GM12892 (cell line): Measurements from ENCODE around the gene LDLRAD3.
A peak's percentile ranks its signal among the peaks of the same experiment; 100 is the strongest.

Experiments
- DNase-seq: peaks from one replicate; pipeline ENCODE4 v3.0.0; 2011; ENCODE audit not compliant: insufficient read length
- FAIRE-seq: peaks from 2 replicates; lab custom pipeline; 2011; peaks lifted over from hg19 to GRCh38; lab: Jason Lieb, UNC
- POLR2A ChIP-seq: IDR thresholded peaks from 2 replicates; pipeline ENCODE4 v1.6.1; 2011; ENCODE audit warnings: low read depth, low read length, control low read depth
- POLR2AphosphoS5 ChIP-seq: IDR thresholded peaks from 2 replicates; pipeline ENCODE4 v1.6.1; 2011; ENCODE audit warnings: low read depth, low read length, control low read depth
- TAF1 ChIP-seq: IDR thresholded peaks from 2 replicates; pipeline ENCODE4 v1.6.1; 2011; ENCODE audit warnings: low read depth, mild to moderate bottlenecking, control low read depth, low read length, borderline replicate concordance

The LDLRAD3 gene

DNA sequence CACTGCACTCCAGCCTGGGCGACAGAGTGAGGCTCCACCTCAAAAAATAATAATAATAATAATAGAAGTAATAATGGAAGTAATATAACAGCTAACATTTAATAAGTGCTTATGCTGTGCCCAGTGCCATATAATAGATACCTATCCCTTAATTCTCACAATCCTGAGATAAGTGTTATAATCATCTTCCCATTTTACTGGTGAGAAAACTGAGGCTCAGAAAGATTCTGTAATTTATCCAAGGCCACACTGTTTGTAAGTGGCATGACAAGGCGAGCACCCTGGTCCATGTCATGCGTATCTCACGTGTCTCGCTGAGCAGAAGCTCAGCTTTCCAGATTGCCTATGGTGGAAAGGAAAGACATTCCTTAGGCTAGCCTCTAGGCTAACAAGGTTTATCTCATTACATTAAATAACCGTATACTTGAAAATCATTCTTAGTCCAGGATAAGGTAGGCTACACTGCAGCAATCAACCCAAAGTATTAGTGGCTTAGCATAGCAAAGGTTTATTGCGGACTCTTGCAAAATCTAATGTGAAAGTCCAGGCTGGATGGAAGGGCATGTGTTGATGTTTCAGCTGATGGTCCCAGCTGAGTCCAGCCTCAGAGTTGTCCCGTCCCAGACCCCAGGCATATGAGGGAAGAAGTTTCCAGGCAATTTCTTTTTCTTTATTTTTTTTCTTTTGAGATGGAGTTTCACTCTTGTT is 15.0 kb upstream of the LDLRAD3 start:
- FAIRE-seq (no peak), DNase-seq (no peak)
- no peak for TF ChIP-seq TAF1
- no peak for TF ChIP-seq POLR2A
- no peak for TF ChIP-seq POLR2AphosphoS5

DNA sequence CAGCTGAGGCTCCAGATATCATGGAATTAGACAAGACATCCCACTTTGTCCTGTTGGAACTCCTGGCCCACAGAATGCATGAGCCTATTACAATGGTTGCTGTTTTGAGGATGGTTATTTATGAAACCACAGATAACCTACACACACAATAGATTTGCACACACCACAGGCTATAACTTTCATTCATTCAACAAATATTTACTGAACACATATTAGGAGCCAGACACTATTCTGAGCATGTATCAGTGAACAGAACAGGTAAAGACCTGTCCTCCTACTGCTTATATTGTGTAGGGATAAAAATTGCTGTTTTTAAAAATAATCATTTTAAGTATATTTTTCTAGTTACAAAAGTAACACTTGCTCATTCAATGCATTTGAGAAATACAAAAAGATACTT is 13.4 kb upstream of the LDLRAD3 start:
- DNase-seq = no peak
- no peak for FAIRE-seq
- TF ChIP-seq POLR2AphosphoS5 (no peak), POLR2A (no peak), TAF1 (no peak)

DNA sequence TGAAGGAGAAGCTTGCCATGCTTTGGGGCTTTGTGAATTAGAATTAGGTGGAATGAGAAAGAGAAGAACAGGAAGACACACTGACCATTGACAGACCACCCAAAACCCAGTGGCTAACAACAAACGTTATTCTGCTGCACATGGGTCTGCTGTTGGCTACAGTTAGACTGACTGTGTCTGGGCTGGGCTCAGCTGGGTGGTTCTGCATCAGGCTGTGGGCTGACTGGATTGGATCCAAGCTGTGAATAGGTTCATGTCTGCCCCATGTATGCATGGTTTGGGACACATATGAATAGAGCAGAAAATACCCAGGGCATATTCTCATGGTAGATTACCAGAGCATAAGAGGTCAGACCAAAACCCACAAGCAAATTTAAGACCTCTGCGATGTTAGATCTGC is 11.7 kb upstream of the LDLRAD3 start:
- TF ChIP-seq POLR2AphosphoS5 (no peak), POLR2A (no peak), TAF1 (no peak)
- no peak for FAIRE-seq
- DNase-seq = no peak

DNA sequence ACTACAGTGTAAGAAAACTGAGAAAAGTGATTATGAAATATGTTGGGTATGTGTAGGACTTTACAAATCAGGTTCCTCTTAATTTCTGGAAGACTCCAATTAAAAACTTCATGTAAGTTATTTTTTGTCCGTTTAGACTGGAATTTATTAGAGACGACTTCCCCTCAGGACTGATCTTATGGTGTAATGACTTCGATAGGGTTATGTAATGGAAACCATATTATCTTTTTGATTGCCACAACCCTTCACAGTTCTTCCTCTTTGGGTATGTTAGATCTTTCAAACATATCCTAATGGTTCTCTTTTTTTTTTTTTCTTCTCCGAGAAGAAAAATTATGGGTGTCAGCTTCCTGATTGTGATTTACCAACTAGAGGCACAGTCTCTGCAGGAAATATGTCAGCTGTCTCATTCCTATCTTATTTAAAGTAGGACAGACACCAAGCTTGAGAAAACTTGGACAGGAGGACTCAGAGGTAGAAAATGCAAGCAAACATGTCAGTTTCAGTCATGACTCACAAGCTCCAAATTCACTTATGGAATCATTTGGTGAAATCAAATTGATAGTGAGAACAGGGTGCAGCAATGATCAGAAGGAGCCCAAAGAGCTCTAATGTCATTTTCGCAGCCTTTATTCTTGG is 11.1 kb upstream of the LDLRAD3 start:
- no peak for TF ChIP-seq TAF1
- FAIRE-seq = no peak
- DNase-seq = no peak

DNA sequence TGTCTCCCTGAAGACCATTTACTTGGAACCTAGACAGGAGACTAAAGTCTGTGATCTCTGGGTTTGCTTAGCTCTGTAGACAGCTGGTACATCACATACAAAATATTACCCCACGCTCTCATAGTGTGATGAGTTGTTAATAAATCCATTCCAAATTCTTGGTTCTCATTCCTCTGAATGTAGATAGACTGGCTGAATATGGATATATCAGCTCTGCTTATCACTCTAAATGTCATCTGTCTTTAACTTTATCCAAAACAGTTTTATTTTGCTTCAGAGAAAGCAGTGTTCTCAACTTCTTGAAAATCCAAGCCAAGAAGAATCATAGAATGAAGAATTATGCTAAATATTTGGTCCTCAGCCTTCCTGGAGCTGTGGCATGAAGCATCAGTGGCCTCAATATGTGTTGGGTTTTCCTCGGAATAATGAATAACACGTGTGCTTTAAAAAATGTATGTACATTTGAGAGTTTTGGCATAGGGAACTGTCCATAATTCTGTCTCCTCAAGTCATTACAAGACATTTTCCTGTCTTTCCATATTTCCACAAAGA is 10.5 kb upstream of the LDLRAD3 start:
- FAIRE-seq = no peak

DNA sequence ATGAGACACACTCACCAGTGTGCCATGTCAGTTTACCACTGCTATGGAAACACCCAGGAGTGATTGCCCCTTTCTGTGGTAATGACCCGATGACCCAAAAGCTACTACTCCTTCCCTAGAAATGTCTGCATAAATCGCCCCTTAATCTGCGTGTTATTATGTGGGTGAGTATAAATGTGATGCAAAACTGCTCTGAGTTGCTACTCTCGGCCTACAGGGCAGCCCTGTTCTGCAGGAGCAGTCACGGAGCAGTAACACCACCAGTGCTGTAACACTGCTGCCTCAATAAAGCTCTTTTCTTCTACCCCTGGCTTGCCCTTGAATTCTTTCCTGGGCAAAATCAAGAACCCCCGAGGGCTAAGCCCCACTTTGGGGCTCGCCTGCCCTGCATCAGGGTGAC is 9.6 kb upstream of the LDLRAD3 start:
- FAIRE-seq (no peak), DNase-seq (no peak)
- no peak for TF ChIP-seq TAF1

More for the DNA sequence above, 10.5 kb upstream of the LDLRAD3 start:
- DNase-seq = no peak
- TF ChIP-seq POLR2A (no peak), POLR2AphosphoS5 (no peak), TAF1 (no peak)

DNA sequence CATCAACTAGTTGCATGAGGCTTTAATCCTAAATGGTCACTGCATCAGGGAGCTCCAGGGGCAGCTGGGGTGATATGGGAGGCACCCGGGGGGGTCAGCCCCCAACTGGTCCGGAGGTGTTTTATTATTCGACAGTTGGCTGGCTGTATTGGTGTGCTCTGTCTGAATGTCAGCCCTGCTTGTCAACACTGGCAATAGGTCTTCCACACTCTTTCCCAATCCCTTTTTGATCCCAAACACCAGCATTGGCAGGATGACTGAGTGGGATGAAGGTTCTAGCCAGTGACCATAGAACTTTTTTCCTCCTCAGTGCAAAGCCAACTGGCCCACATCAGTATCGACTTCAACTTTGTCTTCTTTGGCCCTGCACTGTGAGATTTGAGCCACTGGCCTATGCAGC is 8.9 kb upstream of the LDLRAD3 start:
- FAIRE-seq (no peak), DNase-seq (no peak)
- TF ChIP-seq POLR2AphosphoS5 (no peak), POLR2A (no peak), TAF1 (no peak)

DNA sequence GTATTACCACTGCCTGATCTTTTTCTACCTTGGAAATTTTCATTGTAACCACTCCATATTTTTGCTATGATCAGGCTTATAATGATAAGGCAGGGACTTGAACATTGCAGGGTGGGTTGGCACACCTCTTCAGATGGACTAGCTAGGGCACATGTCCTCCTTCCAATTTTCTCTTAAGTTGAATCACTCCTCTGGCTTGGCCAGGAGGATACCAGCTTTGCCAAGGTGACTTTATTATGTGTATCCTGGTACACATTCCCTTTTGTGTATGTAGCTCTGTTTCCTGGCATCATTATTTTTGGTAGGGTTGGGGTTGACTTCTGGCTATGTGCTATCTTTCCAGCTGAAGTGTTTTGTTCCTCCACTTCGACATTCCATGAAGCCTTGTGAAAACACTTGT is 8.5 kb upstream of the LDLRAD3 start:
- TF ChIP-seq POLR2AphosphoS5 = no peak
- DNase-seq (no peak), FAIRE-seq (no peak)

DNA sequence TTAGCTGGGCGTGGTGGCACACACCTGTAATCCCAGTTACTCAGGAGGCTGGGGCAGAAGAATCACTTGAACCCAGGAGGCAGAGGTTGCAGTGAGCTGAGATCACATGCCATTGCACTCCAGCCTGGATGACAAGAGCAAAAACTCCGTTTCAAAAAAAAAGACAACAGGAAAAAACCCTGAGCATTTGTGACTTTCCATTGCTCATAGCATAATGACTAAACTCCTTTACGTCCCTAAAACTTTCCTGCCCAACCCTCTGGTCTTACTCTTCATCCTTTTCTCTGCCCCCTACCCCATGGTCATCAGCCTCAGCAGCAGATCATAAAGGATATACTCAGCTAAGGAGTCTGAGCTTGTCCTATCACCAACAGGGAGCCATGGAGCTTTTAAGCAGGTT is 6.8 kb upstream of the LDLRAD3 start:
- DNase-seq = no peak
- no peak for FAIRE-seq
- TF ChIP-seq POLR2A (no peak), POLR2AphosphoS5 (no peak), TAF1 (no peak)

DNA sequence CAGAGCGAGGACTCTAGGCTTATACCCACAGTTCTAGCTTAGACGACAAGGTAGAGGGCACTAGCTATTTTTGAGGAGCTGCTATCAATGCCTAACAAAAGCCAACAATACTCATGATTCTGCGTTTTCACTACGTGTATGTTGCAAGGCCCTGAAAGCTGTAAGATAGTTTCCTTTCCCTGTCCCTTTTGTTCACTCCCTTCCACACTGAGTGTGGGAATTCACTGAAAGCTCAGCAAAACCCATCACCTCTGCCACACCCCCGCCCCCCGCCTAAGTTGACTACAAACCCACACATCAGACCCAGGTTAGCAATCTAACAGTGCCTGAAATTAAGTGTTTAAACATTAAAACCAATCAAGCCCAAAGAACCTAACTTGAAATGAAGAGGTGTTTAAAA is 6.2 kb upstream of the LDLRAD3 start:
- no peak for DNase-seq
- TF ChIP-seq TAF1 = no peak
- no peak for TF ChIP-seq POLR2A
- TF ChIP-seq POLR2AphosphoS5 = no peak
- no peak for FAIRE-seq

DNA sequence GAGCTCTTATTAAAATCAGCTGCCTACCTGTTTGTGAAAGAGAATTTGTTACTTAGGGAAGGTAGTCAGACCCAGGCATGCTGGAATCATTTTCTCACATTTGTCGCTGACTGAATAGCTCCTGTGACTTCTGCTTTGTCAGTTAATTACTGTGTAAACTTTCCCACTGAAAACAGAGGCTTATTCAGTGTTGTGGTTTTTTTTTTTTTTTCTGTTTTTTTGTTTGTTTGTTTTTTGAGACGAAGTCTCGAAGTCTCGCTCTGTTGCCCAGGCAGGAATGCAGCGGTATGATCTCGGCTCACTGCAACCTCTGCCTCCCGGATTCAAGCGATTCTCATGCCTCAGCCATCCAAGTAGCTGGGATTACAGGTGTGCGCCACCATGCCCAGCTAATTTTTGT is 5.6 kb upstream of the LDLRAD3 start:
- TF ChIP-seq POLR2AphosphoS5 = no peak
- TF ChIP-seq TAF1 = no peak
- no peak for TF ChIP-seq POLR2A
- FAIRE-seq (no peak), DNase-seq (no peak)

DNA sequence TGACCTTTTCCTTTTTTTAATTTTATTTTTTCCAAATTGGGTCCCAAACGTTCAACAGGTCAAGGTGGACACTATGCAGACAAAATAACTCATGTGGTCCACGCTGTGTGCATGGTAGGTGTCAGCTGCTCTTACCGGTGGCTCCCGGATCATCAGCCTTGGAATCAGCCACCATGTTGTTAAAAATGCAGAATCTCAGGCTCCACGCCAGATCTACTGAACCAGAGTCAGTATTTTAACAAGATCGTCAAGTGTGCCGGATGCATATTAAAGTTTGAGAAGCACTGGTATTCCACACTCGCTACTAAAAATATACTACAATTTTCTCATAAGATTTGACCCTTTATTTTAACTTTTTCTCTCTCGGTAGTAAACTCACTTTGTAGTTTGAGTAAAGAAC is 553 bp upstream of the LDLRAD3 start:
- no peak for DNase-seq
- FAIRE-seq = peak; percentile 14
- no peak for TF ChIP-seq POLR2AphosphoS5
- no peak for TF ChIP-seq POLR2A
- no peak for TF ChIP-seq TAF1
